Effector CD4-positive, alpha-beta T cell (primary cell): Measurements from ENCODE around the gene SPOCK1.

Source experiments
- DNase-seq: peaks from one replicate; pipeline ENCODE4 v3.0.0-alpha.2; 2020

SPOCK1 gene

GRCh38 chr5:137055271-137055872 is 443.8 kb downstream of the SPOCK1 start:
- no peak for DNase-seq

- DNase-seq = no peak
Measured at GRCh38 chr5:137054792-137055191, 444.3 kb downstream of the SPOCK1 start.

DNA sequence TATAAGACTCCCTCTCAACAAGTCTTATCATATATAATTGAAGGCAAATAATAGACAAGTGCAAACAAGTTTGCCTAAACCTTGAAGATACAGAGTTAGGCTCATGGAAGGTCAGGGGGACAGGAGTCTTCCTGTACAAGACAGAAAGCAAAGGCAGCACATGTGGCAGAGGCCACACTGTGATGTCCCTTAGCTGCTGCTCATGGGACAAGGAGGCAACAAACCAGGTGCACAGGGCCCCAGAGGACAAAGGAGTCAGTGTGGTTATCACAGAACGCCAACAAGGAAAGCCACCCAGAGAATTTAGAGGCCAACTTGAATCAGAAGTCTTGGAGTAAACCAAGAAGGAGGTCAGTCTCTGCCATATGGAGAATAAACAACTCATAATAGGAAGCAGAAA is 444.8 kb downstream of the SPOCK1 start:
- DNase-seq = no peak

- DNase-seq = no peak
Measured at GRCh38 chr5:137051161-137051560, 448.0 kb downstream of the SPOCK1 start.

DNA sequence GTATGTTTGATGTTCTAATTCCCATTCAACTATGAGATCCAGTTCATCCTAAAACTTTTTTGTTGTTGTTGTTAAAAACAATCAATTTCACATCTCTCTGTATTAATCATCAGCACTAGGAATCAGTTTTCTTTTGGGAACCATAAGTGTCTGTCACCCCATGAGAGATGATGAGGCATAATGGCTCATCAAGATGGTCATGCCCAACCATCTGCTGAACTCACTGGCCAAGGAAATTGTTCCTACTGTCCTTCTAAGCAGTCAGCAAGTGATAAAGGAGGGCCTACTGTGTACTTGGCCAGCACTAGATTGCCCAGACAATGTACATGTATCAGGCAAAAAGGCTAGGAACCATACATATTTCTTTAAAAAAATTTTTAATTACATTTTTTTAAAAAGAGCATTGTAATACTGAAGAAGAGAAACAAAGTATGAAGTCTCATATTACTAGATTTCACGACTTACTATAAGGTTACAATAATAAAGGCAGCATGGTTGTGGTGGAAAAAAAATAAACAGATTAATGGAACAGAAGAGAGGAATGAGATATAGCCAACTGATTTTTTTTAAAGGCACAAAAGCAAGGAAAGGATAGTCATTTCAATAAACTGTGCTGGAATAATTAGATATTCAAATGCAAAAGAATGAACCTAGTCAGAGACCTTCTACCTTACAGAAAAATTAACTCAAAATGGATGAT is 458.3 kb downstream of the SPOCK1 start:
- no peak for DNase-seq

- no peak for DNase-seq
Measured at GRCh38 chr5:137040024-137040423, 459.1 kb downstream of the SPOCK1 start.

- no peak for DNase-seq
Measured at GRCh38 chr5:137037848-137038247, 461.3 kb downstream of the SPOCK1 start.

DNA sequence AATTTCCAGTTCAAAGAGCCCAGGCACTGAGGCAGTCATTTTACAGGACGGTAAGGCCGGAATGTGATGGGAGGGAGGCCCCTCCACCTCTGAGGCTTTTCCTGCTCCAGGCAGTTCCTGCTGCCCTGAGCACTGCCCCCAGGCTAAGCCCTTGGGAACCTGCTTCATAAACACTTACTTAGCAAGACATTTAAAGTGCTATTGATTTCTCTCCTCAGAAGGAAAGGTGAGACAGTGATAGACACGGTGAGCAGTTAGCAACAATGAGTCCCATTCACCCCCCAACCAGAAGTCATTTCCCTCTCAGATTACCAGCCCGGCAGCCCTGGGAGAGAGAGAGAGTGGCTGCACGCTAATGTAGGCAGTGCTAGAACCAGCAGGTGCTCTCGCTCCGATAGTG is 462.5 kb downstream of the SPOCK1 start:
- no peak for DNase-seq

DNA sequence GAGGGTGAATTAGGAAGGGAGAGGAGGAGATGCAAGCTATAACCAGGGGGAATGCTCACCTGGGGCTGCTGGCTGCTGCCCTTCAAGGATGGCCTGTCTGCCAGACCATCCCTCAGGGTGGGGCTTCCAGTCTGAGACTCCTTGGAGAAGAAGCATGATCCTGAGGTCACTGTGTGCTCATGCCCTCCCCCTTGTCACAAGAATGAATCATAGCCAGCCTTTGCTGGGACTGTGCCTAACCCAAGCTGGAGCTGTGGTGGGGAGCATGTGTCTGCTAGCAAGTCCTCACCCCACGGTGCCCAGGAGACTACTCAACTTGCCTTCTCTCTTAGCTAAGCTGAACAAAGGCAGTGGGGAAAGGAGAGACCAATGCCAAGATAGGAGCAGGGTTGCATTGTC is 463.6 kb downstream of the SPOCK1 start:
- no peak for DNase-seq

- DNase-seq = no peak
Measured at GRCh38 chr5:137034764-137035479, 464.2 kb downstream of the SPOCK1 start.

- no peak for DNase-seq
Measured at GRCh38 chr5:137034213-137034612, 464.9 kb downstream of the SPOCK1 start.

DNA sequence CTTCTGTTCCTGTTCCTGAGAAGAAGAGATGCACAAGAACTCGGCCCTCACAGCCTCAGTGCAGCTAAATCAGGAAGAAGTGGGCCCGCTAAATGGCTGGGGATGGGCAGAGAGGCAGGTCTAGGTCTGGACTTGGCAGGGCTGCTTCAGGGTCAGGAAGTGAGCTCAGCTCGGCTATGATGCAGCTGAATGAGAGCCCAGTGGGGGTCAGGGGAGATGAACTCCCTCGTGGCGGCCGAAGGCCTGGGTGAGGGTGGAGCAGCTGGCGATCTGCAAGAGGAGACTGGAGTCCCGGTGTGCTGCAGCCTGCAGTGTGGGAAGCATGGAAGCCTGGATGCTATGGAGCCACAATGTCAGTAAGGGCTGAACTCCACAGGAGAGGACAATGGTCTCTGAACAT is 466.2 kb downstream of the SPOCK1 start:
- DNase-seq = no peak

- DNase-seq = no peak
Measured at GRCh38 chr5:137027758-137028157, 471.4 kb downstream of the SPOCK1 start.

DNA sequence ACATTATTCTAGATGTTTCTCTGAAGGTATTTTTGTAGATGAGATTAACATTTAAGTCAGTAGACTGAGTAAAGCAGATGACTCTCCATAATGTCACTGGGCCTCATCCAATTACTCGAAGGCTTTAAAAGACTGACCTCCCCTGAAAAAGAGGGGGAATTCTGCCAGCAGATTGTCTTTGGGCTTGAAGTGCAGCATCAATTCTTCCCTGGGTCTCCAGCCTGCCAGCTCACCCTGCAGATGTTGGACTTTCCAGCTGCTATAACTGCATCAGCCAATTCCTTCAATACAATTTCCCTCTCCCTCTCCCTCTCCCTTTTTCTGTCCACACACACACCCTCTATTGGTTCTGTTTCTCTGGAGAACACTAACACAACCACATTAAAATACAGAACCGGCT is 472.8 kb downstream of the SPOCK1 start:
- DNase-seq = no peak

DNA sequence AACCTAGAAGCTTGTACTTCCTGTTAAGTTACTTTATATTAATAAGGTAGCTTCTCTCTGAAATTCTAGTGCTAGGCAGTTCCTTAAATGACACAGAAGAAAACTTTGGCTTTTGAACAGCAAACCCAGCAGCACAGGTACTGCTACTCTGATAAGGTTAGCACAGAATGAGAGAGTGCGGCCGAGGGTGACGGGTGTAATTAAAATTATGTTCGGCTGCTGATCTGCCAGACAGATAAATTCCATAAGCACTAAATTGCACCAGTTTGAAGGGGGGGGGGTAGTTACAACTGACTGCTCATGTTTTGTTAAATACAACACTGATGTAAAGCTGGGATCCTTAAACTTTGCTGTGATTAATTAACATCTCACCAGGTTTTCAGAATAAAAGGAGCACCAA is 475.1 kb downstream of the SPOCK1 start:
- DNase-seq = no peak

DNA sequence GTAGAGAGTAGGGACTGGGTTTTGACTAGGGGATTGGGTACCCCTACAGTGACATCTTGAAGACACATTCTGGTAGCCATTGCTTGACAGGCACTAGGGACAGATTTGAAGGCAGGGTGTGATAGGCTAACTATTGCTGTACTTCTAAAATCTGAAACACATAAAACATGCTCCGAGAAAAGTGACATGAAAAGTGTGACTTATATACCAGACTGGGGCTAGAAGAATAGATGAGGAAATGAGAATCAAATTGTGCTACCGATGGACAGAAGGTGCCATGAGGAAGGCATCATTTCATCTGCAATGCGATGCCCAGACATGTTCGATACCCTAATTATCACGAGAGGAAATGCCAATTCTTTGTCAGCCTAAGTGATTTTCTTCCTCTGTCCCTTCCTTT is 475.8 kb downstream of the SPOCK1 start:
- DNase-seq = no peak

- no peak for DNase-seq
Measured at GRCh38 chr5:137022725-137023124, 476.4 kb downstream of the SPOCK1 start.

- DNase-seq = no peak
Measured at GRCh38 chr5:137022043-137022442, 477.1 kb downstream of the SPOCK1 start.

DNA sequence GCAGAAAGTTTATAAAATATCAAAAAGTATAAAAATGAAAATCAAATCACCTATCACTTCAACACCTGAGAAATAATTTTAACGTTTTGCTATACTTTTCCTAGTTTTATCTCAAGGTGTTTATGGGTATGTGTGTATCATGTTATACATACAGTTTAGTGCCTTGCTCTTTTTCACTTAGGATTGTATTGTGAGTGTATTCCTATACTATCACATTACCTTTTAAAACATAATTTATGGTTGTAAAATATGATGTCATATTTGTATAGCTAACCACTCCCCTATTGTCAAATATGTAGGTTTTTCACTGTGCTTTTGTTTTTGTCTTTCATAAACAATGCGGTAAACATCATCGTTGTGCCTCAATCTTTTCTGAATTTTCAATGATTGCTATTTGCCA is 479.9 kb downstream of the SPOCK1 start:
- no peak for DNase-seq

- DNase-seq = no peak
Measured at GRCh38 chr5:137016783-137017324, 482.3 kb downstream of the SPOCK1 start.

DNA sequence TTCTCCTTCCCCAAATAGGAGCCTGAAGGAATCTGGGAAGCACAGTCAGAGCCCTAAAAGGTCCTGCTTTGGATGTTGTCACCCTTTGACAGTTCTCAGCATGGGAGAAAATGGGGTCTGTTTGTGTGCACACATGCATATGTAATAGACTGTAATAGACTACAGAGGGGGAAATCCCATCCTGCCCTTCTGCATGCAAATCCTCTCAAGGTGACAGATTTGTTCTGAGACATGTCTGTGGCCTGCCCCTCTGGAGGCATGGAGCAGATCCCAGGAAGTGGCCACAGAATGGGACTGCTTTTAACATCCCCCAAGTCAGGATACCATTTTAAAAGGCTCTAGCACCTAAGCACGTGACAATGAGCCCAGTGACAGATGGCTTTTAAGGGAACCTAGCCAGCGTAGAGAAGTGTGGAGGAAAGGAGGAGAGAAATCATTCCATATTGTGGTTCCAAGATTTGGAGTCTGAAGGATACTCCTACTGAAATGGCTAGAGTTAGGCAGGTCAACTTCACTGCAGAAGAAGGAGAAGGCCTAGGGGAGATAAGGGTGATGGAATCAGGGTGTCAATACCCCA is 483.5 kb downstream of the SPOCK1 start:
- no peak for DNase-seq

- no peak for DNase-seq
Measured at GRCh38 chr5:137014731-137015130, 484.4 kb downstream of the SPOCK1 start.

GRCh38 chr5:137010226-137010625 is 488.9 kb downstream of the SPOCK1 start:
- DNase-seq = no peak

DNA sequence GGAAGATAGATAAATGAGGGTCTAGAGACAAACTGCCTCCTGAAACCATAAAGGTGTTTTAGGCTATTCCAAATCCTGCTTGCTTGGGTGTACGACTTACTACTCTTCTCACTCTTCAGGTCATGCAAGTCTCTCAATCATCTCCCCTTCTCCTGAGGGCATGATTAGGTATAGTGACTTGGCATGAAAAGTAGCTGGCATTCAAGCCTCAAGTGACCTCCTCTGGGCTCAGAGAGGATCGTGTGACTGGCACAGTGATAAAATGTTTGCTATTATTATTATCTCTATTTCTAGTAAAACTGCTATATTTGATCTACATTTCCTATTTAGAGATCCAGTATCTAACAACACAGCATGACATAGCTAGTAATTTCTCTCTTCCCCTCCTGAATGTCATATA is 494.8 kb downstream of the SPOCK1 start:
- DNase-seq = no peak
